Stimulated activated CD4-positive, alpha-beta T cell treated with anti-CD3 and anti-CD28 coated beads, TNF-alpha, amount 100 ng/mL, for 24 hours (primary cell): ENCODE results near the gene EHBP1.

Source experiments
- DNase-seq, 3 experiments: peaks; one replicate each; pipeline ENCODE4 v3.0.0-alpha.2; 2020; ENCODE audit warnings: low read depth in 3 of 3

EHBP1 gene

DNA sequence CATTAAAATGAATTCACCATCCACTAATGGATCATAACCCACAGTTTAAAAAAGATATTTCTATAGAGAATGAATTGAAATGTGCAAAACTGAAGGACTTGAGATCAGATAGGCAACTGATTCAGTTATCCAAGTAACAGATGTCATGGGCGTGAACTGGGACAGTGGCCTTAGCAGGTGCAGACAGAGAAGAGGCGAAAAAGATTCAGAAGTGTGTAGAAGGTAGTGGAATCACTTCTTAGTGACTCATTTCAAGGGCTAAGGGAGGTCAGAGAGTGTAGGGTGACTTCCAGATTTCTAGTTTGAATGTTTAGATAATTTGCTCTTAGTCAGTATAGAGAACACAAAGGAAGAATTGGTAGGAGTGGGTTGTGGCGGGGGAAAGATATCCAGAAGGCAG is 79.7 kb downstream of the EHBP1 start:
- no peak for DNase-seq

GRCh38 chr2:62785810-62786597 is 80.5 kb downstream of the EHBP1 start:
- DNase-seq, result no peak

DNA sequence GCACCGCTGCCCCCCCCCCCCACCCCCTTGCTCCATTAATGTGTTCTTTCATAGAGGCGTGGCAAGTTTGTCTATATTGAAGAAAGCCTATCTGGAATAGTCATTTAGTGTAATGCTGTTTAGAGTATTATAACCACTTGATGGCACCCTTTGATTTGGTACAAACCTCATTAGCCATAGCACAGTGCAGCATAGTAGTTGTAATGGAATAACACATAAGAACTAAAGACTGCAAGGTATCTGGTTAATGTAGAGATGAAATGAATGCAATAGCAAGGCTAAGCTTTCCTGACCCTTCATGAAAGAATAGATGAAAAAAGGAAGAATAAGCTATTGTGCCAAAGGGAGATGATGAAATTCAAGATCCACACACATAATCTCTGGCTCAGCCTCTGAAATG is 81.9 kb downstream of the EHBP1 start:
- no peak for DNase-seq

DNA sequence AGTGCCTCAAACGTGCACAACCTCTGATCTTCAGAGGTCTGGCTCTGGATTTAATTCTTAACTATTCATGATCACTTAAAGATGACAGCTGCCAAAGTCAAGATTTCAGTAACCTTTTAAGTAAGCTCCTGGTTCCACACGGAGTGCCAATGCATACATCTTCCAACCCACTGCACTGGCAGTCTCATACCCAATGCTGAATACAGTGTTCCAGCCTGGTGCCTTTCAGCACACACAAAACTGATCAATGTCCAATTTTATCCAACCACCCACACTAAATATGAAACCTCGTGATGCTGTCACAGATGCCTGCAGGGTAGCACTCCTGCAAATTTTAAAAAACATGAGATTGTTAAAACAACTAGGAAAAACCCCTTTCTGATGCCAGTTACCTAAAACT is 84.0 kb downstream of the EHBP1 start:
- no peak for DNase-seq

GRCh38 chr2:62789918-62790317 is 84.4 kb downstream of the EHBP1 start:
- no peak for DNase-seq

DNA sequence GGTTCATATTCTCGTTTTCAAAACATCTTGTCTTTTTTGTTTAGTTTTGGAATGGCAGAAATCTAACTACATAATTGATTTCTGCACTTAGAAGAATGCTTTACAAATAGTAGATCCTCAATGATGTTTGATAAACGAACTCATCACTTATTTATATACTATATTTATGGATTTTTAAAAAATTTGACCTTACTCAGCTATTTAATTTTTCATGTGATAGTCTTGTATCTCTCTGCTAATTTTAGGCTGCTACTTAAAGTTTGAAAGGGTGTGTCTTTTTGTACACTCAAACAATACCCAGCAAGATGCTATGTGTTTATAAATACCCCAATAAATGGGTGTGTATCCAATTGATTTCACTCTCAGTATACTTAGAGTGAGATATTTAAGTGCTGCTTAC is 86.9 kb downstream of the EHBP1 start:
- DNase-seq, result no peak

DNA sequence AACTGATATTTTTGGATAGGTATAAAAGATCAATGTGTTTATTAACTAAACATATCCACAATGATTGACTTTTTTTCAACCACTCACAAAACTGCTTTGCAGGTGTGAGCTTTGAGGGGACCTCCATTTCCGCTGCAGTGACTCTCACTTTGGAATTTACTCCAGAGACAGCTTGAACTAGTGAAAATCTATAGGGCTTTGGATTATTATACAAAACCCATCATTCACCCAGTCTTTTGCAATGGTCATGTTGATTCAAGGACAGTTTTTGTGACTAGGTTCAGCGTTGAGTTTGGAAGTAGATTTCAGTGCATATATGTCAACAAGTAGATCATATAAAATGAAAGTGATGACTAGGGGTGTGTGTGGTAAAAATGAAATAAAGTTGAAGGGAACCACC is 87.7 kb downstream of the EHBP1 start:
- no peak for DNase-seq

- DNase-seq, result no peak
These were observed 89.3 kb downstream of the EHBP1 start for GRCh38 chr2:62794791-62795190.

DNA sequence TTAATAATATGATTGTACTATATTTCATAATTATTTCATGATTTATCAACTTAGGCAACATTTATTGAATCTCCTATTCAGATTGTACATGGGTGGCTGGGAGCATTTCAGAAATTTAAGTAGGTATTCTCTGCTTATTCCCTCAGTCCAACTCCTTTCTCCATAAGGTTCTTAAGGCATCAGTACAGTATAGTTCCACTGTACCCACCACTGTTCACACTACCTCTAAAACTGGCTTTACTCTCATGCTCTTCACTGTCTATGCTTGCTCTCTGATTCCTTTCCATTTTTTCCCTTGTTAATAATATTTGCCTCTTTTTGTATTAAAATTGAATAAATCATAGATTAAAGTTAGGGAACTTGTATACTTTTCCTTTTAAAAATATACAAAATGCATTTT is 89.8 kb downstream of the EHBP1 start:
- DNase-seq, result no peak

DNA sequence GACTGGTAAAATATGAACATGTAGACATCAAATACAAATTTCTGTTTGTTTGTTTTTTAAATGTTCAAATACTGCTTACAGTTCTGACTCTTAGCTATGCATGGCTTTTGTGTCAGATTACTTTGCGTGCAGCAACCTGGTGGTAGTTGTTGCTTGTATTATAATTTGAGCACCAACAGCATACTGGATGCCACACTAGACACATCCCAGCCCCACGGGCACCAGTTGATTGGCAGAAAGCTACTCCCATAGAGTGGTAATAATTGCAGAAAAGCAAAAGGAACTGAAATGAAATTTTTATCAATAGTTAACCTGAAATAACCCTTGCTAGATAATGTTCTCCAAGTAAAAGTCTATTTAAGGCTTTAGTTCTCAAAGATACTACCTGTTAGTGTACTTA is 91.6 kb downstream of the EHBP1 start:
- DNase-seq, result no peak

DNA sequence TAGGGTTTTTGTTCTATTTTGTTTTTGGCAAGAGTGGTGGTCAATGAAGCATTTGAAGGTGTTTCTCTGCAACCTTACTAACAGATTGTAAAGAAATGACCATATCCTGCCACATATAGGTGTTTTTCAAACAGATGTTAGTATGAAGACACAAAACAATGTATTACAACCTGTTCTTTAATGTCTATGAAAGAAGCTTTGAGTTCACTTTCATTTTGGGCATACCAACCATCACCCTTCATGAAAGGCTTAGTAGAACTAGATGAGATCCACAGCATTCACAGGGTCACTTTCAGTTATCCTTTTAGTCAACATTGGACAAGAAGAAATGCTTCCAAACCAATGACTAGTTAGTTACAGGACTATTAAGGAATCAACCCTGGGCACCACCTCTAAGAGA is 95.1 kb downstream of the EHBP1 start:
- no peak for DNase-seq

DNA sequence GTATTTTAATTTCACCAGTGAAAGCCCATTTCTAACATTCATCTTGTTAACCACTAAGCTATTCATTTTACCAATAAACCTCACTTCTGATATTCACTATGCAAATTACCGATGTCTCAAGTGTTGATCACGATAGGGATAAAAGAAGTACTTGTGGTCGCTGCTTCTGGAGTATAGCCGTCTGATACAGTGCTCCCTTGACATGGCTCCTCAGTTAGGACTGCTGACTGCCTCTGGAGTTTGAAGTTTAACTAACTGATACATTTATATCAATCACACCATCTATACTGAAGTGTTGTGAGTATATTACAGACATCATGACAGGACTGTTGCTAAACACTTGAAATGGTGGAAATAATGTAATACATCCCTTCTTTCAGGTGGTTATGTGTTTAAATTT is 95.6 kb downstream of the EHBP1 start:
- no peak for DNase-seq

- no peak for DNase-seq
These were observed 96.5 kb downstream of the EHBP1 start for GRCh38 chr2:62801814-62802523.

DNA sequence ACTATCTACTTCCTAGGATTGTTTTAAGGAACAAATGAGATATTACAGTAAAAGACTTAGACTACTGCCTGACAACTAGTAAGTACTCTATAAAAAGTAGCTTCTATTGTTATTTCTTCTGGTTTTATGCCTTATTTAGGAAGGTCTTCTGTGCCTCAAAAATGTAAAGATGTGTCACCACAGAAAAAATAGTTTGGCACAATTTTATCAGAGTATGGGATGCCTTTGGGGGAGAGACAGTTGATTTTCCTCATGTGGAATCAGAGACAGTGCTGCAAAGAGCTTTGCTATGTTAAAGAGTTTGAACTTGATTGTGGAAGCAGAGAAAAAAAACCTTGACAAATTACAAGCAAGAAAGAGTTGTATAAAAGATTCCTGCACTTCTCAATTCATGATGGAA is 98.4 kb downstream of the EHBP1 start:
- no peak for DNase-seq

DNA sequence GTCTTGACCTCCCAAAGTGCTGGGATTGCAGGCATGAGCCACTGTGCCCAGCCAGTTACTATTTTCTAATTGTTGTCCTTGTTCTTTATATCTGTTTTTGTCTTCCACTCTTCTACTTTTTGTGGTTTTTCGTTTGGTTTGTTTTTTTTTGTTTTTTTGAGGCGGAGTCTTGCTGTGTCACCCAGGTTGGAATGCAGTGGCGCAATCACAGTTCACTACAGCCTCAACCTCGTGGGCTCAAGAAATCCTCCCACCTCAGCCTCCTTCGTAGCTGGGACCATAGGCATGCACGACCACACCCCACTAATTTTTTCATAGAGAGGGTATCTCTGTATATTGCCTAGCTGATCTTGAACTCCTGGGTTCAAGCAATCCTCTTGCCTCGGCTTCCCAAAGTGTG is 100.7 kb downstream of the EHBP1 start:
- no peak for DNase-seq

DNA sequence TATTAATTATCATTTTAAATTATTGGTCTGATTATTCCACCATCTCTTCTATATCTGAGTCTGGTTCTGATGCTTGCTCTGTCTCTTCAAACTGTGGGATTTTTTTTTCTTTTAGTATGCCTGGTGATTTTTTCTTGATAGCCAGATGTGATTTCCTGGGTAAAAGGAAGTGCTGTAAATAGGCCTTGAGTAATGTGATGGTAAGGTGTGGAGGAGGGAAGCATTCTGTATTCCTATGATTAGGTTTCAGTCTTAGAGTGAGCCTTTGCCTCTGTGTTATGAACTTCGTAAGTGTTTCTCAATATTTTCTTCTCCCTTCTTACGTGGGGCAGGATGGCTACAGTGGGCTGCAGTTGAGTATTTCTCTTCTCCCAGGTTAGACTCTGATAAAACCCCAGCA is 103.0 kb downstream of the EHBP1 start:
- no peak for DNase-seq

DNA sequence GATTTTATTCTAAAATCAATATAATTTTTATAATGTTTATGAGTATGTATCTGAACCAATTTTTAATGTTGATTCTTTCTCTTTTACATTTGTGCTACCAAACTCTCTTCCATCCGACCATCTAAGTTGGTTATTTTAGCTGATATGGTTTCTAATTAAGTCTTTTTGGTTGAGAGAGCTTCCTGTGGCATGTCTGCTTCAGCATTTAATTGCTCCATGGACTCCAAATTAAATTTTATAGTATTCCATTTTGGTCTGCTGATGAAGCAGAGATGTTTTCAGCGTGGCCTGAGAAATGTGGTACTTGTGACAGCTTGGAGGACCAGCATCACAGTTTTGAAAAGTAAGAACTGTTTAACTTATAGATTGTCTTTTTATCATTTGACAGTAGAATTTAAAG is 105.6 kb downstream of the EHBP1 start:
- no peak for DNase-seq

DNA sequence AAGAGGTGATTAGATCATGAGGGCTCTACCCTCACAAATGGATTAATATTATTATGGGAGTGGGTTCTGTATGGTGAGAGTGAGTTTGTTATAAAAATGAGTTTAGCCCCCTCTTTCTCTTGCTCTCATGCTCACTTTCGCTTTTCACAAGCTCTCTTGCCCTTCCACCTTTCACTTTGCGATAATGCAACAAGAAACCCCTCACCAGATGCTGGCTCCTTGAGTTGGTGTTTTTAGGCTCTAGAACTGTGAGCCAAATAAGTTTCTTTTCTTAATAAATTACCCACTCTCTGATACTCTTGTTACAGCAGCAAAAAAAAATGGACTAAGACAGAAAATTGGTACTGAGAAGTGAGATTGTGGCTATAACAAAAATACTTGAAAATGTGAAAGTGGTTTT is 106.5 kb downstream of the EHBP1 start:
- no peak for DNase-seq

DNA sequence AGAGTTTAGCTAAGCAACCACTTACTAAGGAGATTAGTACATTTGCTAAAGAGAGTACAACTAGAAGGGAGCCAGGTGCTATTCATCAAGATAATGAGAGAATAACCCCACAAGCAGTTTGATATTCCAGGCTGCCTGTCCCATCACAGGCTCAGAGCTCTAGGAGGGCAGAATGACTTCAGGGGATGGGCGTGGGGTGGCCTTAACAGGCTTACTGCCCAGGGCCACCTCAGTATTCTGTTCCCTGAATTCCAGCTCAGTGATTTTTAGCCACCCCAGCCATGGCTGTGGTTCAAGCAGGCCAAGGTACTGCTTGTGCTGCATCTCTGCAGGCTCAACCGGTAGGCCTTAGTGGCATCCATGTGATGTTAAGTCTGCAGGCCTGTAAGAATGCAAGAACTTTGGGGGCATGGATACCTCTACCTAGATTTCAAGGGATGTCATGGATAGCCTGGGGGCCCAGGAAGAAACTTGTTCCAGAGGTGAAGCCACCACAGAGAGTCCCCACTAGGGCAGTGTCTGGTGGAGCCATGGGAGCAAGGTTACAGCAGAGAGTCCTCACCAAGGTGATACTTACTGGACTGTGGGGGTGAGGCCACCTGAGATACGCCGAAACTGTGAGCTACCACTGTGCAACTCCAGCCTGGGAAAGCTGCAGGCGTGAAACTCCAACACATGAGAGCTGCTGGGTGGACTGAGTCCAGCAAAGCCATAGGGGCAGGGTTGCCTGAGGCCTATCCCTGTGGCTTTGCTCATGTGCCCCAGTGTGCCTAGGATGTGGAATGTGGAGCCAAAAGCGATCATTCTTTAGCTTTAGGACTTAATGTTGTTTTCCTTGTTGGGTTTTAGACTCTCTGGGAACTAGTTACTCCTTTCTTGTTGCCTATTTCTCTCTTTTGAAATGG is 107.7 kb downstream of the EHBP1 start:
- no peak for DNase-seq

- DNase-seq, result no peak
These were observed 108.6 kb downstream of the EHBP1 start for GRCh38 chr2:62814123-62814522.

DNA sequence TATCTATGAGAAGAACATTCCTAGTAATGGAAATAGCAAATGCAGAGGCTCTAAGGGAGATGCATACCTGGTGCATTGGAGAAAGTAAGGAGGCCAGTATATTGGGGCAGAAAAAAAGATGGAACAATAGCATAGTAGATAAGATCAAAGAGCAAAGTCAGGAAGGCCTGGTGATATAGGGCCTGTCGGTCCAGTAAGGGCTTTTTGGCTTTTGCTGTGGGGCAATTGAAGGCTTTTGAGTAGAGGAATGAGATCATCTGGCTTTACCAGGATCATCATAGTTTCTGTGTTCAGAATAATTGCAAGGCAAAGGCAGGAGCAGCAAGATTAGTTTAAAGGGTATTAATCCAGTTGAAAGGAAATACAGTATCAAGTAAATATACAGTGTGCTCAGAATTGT is 111.8 kb downstream of the EHBP1 start:
- DNase-seq, result no peak

GRCh38 chr2:62817995-62818713 is 112.6 kb downstream of the EHBP1 start:
- no peak for DNase-seq
